GM12874 (cell line): ENCODE data around the gene RAB3C.

ENCODE experiments used
- CTCF ChIP-seq: IDR thresholded peaks from 2 replicates; pipeline ENCODE4 v1.5.1; 2011; ENCODE audit warnings: low read depth, mild to moderate bottlenecking, control low read depth, low read length, moderate library complexity; ENCODE audit not compliant: insufficient read depth

The RAB3C gene

GRCh38 chr5:58751222-58751837, 168.5 kb downstream of the RAB3C start:
- no peak for TF ChIP-seq CTCF

- TF ChIP-seq CTCF: no peak
Measured at GRCh38 chr5:58752104-58752503, 169.2 kb downstream of the RAB3C start.

GRCh38 chr5:58753446-58753845, 170.6 kb downstream of the RAB3C start:
- TF ChIP-seq CTCF: no peak

- no peak for TF ChIP-seq CTCF
Measured at GRCh38 chr5:58754250-58754649, 171.4 kb downstream of the RAB3C start.

GRCh38 chr5:58755397-58755796, 172.5 kb downstream of the RAB3C start:
- no peak for TF ChIP-seq CTCF

- no peak for TF ChIP-seq CTCF
Measured at GRCh38 chr5:58759745-58760144, 176.9 kb downstream of the RAB3C start.

- no peak for TF ChIP-seq CTCF
Measured at GRCh38 chr5:58760222-58760621, 177.3 kb downstream of the RAB3C start.
